HG03520 (cell line): ENCODE results near the gene LMO2.

ENCODE experiments used
- ATAC-seq: cut with Tn5 transposase; IDR thresholded peaks from one replicate; pipeline ENCODE4 v1.9.1; 2021; ENCODE audit warnings: mild to moderate bottlenecking, moderate library complexity; ENCODE audit not compliant: unreplicated experiment

LMO2 gene

DNA sequence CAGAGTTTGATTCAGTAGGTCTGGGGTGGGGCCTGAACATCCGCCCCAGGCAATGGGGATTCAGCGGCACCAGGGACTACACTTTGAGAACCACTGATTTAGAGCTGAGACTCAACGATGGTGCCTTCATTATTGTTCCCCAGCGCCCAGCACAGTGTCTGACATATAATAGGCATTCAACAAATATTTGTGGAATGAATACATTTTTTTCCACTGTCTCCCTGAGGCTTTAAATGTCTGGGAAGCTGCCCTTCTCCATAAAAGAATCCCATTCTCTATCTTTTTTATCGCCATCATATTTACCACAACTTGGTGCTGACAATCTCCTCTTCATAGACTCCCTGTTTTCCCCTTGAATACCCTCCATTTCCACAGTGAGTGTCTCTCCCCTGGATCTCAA is 23.6 kb upstream of the LMO2 start:
- ATAC-seq = no peak

DNA sequence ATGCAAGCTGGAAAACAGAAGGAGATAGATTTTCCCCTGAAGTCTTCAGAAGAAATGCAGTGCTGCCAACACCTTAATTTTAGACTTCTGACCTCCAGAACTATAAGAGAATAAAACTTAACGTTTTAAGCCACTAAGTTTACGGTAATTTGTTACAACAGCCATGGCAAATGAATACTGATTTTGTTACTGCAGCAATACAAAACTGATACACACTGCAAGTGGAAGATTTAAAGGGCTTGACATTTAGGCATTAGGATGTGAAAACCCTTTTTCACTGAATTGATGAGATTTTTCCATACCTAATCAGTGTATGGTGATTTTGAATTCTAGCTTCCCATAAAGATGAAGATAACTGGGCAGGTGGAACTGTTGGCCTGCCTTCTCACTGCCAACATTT is 22.1 kb upstream of the LMO2 start:
- ATAC-seq = no peak

DNA sequence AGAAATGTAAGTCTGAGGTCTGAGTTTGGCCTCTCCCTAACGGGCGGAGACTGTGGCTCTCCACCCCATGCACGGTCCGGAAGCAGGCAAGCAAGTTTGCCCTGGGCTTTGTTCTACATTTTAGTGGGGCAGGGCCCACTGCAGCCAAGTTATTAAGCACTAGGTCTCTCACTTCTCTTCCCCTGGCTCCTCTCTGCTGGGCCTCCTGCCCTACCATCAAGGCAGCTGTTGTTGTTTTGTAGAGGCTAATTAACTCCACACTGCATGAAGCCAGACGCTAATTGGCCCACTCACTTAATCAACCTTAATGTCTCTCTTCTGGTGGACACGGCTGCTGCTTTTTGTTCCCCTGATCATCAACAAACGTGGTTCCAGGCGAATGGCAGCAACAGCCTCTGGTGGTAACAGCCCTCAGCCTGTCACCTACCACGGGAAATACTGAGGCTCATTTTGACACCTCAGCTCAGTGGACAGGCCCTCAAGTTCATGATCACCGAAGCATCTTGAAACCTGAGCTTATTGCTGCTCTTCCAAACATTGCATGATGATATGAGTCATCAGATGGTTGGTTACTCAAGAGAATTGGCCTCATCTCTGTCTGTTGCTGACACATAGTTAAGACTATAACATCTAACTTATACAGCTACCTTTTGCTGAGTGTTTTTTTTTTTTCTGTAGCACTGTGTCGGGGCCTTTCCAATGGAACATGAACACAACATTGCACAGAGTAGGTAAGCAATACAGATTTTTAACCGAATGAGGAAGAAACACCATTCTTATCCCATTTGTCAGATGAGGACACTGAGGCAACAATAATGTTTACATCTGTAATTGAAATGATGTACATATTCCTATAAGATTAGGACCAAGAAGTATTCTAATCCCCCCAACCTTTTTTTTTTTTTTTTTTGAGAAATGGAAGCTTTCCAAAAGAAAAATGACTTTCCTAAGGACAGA is 20.8 kb upstream of the LMO2 start:
- peak; percentile 84 for ATAC-seq

DNA sequence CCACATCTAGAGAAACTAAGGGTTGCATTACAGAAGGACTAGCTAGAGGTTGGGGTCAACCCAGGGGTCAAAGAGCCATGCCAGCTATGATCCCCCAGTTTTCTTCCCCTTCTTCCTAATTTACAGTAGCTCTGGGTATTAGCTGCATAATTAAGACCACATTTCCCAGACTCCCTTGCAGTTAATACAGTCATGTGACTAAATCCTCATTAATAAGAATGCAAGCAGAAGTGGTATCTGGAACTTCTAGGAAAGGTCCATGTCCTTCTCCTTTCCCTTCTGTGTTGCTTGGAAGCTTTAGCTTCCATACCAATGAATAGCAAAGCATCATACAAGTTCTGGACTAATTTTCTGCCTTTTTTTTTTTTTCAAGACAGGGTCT is 19.1 kb upstream of the LMO2 start:
- no peak for ATAC-seq

DNA sequence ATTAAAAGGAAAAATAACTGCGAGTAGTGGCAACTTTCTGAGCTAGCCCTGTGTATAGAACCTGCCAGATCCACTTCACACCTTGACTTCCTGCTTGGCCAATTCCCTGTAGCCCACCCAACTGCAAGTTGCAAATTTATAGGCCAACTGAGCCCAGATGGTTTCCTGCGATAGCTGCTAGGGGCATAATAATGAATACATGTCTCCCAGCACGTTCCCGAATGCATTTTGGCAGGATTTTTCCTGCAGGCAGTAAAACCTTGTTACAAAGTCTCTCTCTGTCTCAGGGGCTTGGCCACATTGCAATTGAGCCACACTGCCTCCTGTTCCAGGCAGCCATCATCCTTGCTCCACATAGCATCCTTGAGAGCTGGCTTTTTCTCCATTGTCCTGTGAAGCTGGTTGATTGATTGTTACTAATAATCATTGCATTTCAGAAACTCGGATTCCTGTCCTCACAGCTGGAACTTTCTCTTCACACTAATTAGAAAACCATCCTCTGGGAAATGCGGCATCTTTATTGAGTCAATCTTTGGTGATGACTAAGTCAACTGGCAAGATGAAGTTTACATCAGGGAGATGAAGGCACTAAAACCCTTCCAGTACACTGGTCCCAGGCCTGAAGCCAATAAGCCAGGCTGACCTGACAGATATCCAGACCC is 18.6 kb upstream of the LMO2 start:
- no peak for ATAC-seq

DNA sequence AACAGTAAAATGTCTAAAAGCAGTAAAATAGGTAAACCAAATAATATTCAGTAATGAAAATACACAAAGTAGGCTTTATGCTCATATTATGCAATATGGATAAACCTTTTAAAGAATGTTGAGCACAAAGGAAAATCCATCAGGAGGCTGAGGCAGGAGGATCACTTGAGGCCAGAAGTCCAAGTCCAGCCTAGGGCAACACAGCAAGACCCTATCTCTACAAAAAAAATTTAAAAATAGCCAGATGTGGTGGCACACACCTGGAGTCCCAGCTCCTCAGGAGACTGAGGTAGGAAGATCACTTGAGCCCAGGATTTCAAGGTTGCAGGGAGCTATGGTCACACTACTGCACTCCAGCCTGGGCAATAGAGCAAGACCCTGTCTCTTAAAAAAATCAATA is 17.7 kb upstream of the LMO2 start:
- ATAC-seq = no peak

DNA sequence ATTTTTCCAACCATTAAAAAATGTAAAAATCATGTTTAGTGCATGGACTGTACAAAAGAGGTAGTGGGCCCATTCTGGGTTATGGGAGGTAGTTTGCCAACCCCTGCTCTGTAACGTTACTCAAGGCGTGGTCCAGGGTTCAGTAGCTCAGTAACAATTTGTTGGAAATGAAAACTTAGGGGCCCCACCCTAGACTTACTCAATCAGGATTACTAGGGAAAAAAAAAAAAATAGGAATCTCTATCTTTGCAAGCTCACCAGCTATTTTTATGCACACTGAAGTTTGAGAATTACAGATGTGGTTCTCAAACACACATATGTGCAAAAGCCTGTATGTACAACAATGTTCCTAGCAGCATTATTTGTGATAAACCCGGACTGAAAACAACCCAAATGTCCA is 17.3 kb upstream of the LMO2 start:
- no peak for ATAC-seq

DNA sequence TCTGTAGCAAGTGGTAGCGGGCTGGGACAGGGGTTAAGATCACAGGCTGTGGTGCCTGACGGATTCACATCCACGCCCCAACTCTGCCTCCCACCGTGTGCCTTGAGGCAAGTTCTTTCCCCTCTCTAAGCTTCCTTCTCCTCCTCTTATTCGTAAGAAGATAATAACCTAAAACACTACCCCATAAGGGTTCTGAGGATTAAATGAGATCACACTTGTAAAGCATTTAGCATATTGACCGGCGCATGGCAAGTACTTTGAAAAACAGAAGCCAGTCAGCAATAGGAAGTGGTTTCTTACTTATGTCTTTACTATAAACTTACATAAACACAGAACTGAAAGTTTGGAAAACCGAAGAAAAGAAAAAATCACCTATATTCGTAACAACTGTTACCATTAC is 15.5 kb upstream of the LMO2 start:
- ATAC-seq = no peak

DNA sequence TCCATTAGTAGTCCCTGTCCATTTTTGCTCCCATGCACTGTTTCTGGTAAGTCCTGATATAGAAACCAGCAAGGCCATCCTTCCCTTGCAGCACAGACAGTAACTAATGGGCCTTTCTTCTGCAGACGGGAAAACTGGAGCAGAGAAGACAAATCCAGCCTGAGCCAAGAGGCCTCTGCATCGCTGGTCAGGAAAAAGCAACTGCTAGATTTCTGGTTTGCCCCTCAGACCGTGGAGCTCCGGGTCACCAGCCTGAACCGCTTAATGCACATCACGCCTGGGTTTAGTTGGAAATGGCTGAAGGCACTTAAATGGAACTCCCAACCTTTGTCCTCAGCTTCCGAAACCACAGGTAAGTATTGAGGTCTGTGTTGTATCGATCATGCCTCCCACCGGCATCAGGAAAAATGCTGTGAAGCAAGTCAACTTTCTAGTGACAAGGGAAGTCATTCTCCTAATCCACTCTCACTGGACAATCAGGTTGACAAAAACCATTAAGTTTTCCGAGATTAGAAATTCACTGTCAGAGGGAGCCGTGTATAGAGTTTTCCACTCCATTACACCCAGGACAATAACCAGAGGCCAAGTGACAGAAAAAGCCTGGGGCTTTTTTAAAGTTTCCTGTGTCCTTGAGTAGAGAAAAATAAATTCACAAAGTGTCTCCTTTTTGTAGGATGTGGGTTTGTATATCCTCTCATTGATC is 14.8 kb upstream of the LMO2 start:
- no peak for ATAC-seq

DNA sequence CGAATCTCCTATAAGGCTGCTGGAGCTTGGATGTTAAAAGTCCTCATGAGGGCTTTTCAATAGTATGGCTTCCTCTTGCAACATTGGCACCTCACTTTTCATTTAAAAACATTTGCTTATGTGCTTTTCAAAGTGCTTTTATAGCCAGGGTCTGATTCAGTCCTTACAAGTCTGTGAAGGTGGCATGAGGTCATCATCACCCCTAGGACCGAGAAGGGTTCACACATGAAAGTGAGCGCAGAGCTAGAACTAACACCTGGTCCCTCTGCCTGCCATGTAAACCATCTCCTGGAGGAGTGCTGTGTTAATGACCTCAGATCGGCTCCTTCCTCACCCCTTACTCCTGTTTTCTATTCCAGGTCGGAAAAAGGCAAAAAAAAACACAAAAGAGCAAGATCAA is 12.2 kb upstream of the LMO2 start:
- ATAC-seq = no peak

DNA sequence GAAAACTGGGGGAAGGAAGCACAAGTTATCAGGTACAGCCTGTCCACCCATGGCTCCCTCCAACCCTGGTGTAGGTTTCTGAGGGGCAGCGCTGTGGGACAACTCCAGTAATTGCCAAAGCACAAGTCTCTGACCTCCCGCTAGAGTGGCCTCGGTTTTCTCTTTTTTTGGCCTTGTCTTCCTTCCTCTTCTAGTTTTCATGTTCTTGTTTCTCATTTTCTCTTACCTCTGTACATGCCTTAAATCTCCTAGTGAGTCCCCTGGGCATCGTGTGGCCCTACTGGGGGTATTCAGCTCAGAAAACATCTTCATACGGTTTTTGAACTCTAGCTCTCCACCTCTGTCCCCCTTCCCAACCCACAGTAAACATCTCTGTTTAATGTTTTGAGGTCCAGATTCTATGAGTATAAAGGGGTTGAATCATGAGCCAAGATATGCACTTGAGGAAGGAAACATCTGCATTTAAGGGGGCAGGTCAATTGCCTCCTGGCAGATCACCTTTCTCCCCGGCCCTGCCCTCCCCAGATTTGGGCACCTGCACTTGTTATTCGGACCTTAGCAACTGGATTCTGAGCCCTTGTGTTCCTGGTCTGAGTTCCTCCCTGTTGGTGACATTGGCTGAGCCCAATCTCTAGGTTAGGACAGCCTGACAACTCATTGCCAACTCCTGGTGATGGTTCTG is 8.4 kb upstream of the LMO2 start:
- no peak for ATAC-seq

DNA sequence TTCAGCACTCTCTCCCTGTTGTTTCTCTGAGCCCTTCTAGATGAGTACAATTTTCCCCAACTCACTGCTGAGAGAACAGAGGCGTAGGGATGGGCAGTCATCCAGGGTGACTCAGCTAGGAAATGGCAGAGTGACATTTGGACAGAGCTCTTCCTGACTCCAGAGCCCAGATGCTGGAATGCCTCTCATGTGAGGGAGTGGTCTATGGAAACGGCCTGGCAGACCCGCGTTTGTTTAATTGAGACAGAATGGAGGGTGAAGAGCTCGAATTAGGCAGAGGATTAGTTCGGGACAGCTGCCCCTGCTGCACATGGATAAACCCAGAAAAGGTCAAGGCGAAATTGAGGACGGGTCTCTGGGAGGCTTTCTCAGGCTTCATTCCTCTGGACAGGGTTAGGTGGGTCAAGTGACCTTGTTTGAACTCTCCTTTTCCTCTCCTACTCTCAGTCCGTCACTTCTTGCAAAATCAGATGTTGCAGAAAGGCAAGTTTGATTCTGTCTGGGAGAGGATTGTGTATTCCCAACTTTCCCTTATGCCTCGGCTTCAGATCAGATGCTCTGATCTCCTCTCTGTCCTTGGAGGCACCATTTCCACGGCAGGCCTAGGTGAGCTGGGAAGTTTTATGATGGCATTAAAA is 7.6 kb upstream of the LMO2 start:
- no peak for ATAC-seq

DNA sequence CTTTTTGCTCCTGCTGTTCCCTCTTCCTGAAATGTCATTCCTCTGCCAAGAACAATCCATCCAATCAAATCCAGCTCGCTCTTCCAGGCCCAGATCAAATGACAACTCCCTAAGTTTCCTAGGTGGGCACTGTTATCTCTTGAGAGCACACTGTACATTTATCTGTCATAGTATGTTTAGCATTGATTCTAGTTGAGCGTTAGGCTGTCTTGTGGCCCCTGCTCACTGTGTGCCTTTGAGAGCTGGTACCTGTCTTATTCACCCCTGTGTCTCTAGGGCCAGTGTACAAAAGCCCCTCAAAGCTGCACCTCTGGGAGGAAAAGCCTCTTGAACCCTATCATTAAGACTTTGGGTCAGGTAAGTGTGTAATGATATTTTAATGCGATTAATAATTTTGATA is 7.1 kb upstream of the LMO2 start:
- no peak for ATAC-seq

DNA sequence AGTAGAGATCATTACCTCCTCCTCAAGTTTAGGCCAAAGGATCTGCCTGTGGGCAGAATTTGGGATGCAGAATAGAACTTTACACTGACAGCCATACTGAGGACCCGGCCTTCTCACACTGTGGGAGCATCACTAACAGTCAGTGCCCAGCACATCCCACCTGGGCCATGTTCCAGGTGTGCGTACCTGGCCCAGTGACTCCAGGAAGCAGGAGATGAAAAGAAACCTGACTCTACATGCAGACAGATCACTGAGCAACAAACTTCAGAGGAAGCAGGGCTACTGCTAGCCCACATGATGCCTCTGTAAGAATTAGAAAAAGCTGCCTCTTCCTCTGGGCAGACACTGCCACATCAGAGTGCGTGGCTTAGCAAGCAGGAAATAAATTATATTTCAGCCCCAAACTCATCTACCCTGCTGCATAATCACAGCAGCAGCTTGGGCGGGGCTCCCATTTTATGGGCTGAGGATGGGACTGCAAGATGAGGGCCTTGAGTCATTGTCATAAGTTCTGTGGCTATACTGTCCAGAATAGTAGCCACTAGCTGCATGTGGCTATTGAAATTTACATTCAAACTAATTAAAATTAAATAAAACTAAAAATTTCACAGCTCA is 6.0 kb upstream of the LMO2 start:
- ATAC-seq = no peak

DNA sequence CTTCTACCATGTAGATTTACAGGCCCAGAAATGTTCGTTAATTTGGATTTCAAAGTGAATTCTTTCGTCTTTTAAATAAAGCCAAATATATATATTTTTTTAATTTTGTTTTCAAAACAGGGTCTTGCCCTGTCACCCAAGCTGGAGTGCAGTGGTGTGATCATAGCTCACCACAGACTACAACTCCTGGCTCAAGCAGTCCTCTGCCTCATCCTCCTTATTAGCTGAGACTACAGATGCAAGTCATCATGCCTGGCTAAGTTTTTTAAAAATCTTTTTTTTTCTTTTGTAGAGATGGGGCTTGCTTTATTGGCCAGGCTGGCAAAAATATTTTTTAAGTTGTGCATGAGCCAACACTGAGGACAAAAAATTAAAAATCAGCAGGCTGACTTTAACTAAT is 5.0 kb upstream of the LMO2 start:
- no peak for ATAC-seq

DNA sequence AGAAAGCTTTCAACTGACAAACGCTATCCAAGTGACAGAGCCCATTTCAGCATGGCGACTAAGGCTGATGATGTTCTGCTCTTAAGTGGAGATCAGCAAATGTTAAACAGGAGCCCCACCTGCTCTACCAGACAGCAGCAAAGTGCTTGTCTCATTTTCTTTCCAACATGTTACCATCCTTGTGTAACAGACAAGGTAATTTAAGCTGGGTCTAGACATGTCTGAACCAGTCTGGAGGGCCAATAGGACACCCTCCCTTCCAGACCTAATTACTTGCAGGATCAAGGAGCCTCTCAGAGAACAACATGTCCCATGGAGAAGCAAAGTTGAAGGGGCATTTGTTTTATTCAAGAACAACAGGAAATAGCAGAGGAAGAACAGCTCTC is 3.9 kb upstream of the LMO2 start:
- ATAC-seq = no peak

DNA sequence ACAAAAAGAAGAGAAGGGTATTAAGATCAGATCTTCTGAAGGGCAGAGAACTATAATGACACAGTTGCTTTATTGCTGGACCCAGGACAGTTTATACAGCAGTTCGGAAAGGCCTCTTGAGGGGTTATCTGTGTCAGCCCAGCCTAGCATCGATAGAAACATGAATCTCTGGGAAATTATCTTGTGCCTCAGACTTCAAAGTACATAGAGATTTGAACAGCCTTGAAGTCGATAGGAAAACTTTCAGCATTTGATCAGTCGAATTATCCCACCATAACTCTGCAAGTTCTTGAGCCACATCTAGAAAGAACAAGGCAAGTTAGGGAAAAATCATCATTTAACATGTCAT is 2.5 kb upstream of the LMO2 start:
- no peak for ATAC-seq

DNA sequence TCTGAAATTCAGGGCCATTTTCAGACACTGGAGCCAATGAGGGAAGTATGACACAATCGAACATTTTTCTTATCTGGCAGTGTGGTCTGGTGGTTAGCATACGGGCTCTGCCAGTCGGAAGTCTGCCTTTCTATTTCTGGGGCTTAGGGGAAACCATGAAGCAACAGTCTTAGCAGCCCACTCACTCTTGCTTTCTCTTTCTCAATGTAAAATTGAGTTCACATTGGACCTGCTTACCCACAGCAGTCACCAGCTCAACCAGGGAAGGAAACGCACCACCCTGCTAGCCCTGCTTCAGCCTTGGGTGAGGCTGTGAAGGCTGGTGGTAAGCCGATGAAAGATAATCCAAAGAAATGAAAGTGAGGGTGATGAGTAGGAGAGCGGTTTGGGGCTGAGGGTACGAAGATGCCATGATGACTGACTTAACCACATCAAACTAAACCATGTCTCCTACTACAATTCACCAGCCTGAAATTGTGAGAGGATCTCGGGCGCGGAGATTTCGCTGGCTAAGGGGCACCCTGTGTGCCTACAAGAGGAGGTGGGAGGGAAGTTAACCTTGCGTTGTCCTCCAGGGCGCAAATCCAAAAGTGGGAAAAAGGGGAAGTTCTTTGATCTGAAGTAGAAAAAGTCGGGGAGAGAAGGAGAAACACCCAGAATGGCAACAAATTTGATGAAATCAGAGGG is 2.0 kb upstream of the LMO2 start:
- peak; percentile 86 for ATAC-seq

DNA sequence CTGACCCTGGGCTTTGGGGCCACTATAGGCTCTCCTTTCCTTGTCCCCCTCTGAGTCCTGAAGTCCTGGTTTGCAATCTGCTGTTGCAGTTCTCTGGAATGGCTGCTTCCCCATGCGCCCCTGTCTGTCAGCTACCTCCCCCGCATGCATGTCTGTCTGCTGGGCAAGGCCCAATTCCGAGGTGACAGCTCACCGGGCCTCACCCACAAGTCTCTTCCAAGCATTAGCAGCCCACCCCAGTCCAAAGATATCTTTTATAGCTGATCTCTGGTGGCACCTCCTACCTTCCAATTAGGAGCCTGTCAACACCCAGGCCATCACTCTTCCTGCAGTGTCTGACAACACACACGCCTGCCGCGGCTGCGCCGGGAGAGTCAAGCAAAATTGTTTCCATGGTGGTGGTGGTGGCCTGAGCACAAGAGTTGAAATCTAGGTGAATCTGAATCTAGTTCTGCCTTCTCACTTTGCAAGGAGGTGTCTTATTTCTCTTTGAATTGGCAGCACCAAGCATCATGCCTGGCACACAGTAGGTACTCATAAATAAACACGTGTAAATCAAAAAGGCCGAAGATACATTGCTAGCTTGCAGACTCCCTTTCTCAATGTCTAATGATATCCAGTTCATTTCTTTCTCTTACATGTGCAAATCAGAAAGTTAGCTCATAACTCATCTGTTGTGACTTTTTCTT is 1.2 kb upstream of the LMO2 start:
- ATAC-seq = no peak
